Myocyte (in vitro differentiated cells): ENCODE measurements around the gene TCHH. TPM values are rescaled to one million over a fixed set of nuclear protein-coding genes. Genes with fewer than 3 reads are reported as not detected.
"Not testable (repeated sequence)": the region's sequence is repeated elsewhere in the genome, so short reads cannot be mapped to it uniquely, and the experiment has no call there.

Source experiments
- DNase-seq: peaks from one replicate; pipeline ENCODE4 v3.0.0-alpha.2; 2012; ENCODE audit warnings: low read depth
- total RNA-seq: library from RNA; depleted of rRNA; stranded (reverse); fragments of >200 nt; gene quantifications from 2 replicates; pipeline ENCODE4 v1.2.3, GENCODE V29; 2014

Gene TCHH
- total RNA-seq, 1 donor from 2014 or later: not detected

DNA sequence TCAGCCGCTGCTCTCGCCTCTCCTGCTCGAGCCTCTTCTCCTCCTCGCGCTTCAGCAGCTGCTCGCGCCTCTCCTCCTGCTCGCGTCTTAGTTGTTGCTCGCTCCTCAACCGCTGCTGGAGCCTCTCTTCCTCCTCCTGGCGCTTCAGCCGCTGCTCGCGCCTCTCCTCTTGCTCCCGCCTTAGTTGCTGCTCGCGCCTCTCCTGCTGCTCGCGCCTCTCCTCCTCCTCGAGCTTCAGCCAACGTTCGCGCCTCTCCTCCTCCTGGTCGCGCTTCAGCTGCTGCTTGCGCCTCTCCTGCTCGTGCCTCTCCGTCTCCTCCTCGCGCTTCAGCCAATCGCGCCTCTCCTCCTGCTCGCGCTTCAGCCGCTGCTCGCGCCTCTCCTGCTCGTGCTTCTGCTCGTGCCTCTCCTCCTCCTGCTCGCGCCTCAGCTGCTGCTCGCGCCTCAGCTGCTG is 3.7 kb downstream of the TCHH start:
- DNase-seq: peak; percentile 37

- peak; percentile 28 for DNase-seq
Observed at GRCh38 chr1:152110860-152111514, 4.3 kb downstream of the TCHH start.

- DNase-seq: peak; percentile 45
Observed at GRCh38 chr1:152110365-152110859, 4.8 kb downstream of the TCHH start.

DNA sequence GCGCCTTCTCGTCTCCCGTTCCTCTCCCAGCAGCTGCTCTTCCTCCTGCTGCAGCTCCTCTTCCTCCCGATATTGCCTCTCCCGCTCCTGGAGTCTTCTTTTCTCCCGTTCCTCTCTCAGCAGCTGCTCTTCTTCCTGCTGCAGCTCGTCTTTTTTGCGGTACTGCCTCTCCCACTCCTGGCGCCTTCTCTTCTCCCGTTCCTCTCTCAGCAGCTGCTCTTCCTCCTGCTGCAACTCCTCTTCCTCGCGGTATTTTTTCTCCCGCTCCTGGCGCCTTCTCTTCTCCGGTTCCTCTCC is 5.3 kb downstream of the TCHH start:
- no peak for DNase-seq

DNA sequence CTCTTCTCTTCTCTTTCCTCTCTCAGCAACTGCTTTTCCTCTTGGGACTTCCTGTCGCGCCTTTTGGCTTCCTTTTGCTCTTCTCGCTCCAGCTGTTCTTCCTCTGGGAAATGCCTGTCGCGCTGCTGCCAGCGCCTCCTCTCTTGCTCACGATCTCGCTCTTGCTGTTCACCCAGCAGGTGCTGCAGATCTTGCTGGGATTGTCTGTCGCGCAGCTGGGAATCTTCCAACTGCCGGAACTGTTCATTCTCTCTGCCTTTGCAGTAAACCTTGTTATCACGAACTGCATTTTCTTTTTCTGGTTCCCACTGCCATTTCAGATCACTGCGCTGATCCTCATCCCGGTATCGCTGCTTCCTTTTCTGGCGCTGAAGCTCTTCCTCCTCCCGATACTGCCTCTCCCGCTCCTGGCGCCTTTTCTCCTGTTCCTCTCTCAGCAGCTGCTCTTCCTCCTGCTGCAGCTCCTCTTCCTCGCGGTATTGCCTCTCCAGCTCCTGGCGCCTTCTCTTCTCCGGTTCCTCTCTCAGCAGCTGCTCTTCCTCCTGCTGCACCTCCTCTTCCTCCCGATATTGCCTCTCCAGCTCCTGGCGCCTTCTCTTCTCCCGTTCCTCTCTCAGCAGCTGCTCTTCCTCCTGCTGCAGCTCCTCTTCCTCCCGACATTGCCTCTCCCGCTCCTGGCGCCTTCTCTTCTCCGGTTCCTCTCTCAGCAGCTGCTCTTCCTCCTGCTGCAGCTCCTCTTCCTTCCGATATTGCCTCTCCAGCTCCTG is 5.8 kb downstream of the TCHH start:
- DNase-seq: no peak

DNA sequence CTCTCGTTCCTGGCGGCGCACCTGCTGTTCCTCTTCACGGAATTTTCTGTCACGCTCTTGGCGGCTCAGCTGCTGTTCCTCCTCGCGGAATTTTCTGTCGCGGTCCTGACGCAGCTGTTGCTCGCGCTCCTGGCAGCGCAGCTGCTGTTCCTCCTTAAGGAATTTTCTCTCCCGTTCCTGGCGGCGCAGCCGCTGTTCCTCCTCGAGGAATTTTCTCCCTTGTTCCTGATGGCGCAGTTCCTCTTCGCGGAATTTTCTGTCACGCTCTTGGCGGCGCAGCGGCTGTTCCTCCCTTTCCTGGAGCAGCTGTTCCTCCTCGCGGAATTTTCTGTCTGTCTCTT is 6.4 kb downstream of the TCHH start:
- DNase-seq: no peak

DNA sequence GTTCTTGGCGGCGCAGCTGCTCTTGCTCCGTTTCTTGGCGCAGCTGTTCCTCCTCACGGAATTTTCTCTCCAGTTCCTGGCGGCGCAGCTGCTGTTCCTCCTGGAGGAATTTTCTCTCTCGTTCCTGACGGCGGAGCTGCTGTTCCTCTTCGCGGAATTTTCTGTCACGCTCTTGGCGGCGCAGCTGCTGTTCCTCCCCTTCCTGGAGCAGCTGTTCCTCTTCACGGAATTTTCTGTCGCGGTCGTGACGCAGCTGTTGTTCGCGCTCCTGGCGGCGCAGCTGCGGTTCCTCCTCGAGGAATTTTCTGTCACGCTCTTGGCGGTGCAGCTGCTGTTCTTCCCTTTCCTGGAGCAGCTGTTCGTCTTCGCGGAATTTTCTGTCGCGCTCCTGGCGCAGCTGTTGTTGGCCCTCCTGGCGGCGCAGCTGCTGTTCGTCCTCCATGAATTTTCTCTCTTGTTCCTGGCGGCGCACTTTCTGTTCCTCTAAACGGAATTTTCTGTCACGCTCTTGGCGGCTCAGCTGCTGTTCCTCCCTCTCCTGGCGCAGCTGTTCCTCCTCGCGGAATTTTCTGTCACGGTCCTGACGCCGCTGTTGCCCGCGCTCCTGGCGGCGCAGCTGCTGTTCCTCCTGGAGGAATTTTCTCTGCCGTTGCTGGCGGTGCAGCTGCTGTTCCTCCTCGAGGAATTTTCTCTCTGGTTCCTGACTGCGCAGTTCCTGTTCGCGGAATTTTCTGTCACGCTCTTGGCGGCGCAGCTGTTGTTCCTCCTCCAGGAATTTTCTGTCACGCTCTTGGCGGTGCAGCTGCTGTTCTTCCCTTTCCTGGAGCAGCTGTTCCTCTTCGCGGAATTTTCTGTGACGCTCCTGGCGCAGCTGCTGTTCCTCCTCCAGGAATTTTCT is 7.0 kb downstream of the TCHH start:
- DNase-seq: peak; percentile 35

DNA sequence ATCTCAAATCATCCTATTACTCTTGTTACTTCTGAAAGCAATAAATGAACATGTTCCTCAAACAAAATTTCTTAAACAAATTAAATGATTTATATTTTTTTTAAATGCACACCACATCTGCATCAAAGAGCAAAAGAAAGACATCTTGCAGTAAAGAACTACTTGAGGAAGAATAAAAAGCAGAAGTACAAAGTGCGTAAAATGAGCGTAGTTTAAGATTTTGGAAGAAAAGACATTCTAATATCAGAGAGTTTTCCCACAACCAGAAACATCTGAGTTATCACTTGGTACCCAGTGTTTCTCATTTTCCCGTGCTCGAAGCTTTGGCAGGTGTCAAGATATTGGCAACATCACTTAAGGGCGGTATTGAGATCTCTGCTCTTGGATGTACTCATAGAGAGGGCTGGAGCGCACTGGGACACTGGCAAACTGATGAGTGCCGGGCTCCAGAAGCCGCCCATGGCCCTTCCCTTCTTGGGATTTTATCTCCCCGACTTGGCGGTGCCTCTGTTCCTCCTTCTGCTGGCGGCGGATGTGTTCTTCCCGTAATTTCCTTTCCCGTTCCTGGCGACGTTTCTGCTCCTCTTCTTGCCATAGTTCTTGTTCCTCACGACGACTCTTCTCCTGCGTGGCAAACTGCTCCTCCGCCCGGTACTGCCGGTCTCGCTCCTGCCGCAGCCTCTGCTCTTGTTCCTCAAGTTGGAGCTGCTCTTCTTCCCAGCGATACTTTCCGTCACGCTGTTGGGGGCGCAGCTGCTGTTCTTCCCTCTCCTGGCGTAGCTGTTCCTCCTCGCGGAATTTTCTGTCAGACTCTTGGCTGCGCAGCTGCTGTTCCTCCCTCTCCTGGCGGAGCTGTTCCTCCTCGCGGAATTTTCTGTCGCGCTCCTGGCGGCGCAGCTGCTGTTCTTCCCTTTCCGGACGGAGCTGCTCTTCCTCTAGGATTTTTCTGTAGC is 7.9 kb downstream of the TCHH start:
- no peak for DNase-seq

GRCh38 chr1:152104854-152105253 is 10.4 kb downstream of the TCHH start:
- DNase-seq: no peak

GRCh38 chr1:152096931-152097330 is 18.3 kb downstream of the TCHH start:
- no peak for DNase-seq

DNA sequence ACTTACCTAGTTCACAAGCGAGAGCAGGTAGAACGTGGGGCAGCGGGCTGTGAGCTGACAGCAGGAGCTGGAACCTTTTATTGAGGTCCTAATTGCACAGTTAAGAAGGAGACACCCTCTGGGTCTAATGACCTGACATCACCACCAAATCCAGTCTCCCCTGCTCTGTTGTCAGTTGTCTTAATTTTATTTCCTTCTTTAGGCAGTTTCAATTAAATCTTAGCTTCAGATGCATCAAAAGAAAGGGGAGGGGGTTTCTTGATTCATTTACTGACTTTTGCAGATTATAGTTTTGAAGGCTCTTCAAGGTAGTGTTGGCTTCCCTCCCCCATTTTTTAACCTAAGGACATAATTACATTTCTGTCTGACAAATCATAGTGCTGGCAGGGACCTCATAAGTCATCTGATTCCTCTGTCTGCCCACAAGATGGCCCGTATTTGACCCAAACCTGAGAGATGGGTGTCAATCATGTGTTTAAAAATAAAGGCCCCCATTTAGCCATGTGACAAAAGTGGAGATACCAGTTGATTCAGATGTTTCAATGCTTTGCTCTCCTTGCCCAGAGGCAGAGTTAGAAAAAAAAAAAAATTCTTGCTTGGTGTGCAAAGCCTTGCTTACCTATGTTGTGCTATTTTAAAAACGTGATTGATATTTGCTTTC is 26.1 kb downstream of the TCHH start, which contains the start of gene TCHHL1:
TSS of gene TCHHL1 (minus strand) at position 51 of the 661 bp plus-strand sequence. CDS start 921 bp downstream, outside the sequence.
- no peak for DNase-seq

DNA sequence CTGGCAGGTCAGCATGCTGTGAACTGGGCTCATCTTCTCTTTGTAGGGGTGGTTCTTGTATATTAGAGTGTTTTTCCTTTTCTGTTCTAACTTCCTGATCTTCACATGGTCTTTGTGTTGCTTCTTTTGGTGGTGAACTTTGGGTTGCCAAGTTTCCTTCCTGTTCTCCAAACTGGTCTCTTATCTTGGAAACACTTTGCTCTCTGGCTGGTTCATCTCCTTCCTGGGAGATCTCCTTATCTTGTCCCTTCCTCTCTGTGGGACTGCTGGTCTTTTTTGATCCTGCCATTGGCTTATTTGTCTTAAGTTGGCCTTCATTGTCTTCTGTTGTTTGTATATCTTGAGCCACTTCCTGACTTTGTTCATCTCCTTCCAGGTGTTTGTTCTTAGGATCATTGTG is 28.5 kb downstream of the TCHH start:
- no peak for DNase-seq

DNA sequence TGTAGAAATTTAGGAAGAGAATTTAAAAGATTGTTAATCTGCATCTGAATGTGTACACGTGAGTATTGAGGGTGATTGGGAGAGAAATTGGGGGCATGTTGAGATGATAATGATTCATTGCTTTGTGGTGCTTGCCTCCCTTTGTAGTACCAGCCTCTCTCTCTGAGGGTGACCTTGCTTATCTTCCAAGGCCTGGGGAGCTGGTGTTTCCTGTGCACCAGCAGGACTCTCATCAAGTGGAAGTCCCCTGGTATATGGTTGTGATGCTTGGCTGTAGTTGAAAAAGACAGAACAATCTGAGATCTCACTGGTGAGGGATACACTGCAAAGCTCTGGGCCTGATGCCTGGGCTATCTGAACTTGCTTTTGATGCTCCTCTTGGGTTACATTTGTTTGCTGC is 30.4 kb downstream of the TCHH start:
- no peak for DNase-seq

DNA sequence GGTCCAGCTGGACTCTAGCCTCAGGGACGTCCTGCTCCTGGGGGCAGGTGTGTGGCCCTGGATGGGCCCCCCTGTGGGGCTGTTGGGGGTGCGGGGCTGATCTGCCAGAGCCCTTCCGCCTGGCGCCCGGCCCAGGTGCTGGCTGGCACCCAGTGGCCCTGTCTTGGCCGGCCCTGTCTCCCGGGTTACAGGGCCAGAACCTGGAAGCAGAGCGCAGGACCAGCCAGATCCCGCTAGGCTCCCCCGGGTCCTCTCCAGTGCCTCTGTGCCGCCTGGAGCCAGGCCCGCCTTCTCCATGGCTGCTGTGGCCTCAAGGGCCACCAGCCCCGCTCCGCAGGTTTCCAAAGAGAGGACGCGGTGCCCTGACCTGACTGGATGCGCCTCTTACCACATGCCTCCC is 34.2 kb downstream of the TCHH start:
- DNase-seq: not testable (repeated sequence)

GRCh38 chr1:152080494-152080893 is 34.8 kb downstream of the TCHH start:
- not testable (repeated sequence) for DNase-seq

GRCh38 chr1:152078831-152079441 is 36.3 kb downstream of the TCHH start:
- DNase-seq: no peak

DNA sequence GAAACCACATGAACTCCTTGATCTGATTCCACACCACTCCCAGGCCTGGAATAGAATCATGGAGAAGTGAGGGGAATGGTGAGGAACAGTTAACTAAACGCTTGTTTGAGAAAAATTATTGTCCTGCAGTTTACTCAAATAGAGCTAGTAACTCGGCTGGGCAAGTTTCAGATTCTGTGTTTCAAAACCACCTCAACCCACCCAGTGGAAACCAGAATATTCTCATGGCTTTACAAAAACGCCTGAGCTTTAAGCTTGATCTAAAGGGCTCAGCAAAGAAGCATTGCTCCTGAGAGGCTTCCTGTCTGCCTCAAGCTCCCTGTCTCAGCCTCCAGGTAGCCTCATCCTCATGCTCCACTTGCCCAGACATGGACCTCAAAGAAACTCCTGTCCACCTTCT is 42.9 kb downstream of the TCHH start:
- DNase-seq: no peak

- no peak for DNase-seq
Observed at GRCh38 chr1:152071123-152071522, 44.1 kb downstream of the TCHH start.

GRCh38 chr1:152067929-152068328 is 47.3 kb downstream of the TCHH start:
- DNase-seq: no peak

DNA sequence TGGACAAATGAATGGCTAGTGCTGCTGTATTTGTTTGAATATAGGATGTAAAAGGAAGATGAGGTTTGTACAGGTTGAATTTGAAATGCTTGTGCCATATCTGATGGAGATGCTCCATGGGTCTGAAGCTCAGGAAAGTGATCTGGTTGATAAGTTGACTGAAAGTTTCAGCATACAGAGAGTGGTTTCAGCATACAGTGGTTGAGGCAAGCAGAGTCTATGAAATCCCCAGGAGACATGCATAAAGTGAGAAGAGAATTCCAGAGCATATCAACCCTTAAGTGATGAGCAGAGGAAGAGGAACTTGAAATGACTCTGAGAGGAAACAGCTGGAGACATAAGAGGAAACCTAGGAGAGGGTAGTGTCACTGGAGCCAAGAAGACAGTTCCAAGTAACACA is 48.1 kb downstream of the TCHH start:
- no peak for DNase-seq
